ENCODE measurements around the gene FRMD4A. TPM values are rescaled to one million over a fixed set of nuclear protein-coding genes. Genes with fewer than 3 reads are reported as not detected.

FRMD4A gene
- total and polyA plus RNA-seq, 10 of the 15 experiments (the other 5 are each of a cell fraction or from before 2014, with no cell fraction given): 17.8 to 75.2 (median 39.1) TPM

- TF ChIP-seq MTA3 (IDR thresholded peaks at IDR 0.05; ENCODE audit: borderline replicate concordance, low read length) (no peak), RELA (IDR thresholded peaks at IDR 0.05; ENCODE audit: borderline replicate concordance, partially characterized antibody) (no peak), PKNOX1 (IDR thresholded peaks at IDR 0.05) (no peak), BCL3 (IDR thresholded peaks at IDR 0.05; ENCODE audit: borderline replicate concordance, insufficient read depth, low read depth, low read length, poor library complexity, severe bottlenecking) (no peak), DPF2 (IDR thresholded peaks at IDR 0.05) (no peak), TBL1XR1 (IDR thresholded peaks at IDR 0.05; ENCODE audit: low read depth, low read length) (no peak)
- TF ChIP-seq, protein P1, sequence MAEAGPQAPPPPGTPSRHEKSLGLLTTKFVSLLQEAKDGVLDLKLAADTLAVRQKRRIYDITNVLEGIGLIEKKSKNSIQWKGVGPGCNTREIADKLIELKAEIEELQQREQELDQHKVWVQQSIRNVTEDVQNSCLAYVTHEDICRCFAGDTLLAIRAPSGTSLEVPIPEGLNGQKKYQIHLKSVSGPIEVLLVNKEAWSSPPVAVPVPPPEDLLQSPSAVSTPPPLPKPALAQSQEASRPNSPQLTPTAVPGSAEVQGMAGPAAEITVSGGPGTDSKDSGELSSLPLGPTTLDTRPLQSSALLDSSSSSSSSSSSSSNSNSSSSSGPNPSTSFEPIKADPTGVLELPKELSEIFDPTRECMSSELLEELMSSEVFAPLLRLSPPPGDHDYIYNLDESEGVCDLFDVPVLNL (IDR thresholded peaks at IDR 0.05; ENCODE audit: low read depth, low read length): no peak
These were observed 237.9 kb downstream of the FRMD4A start (continued) for GRCh38 chr10:14092799-14093198.

All from GM12878 (cell line).